Activated CD4-positive, CD25-positive, alpha-beta regulatory T cell treated with anti-CD3 and anti-CD28 coated beads, Interleukin-2, amount 50 U/mL, for 24 hours (primary cell): Measurements from ENCODE around the gene C1QB.

Experiments
- ATAC-seq, 2 donors: fragments of 150-1000 bp; cut with Tn5 transposase; one replicate each; pipeline ENCODE4 v1.10.0; 2021; ENCODE audit warnings: mild to moderate bottlenecking in 1 of 2, moderate library complexity in 1 of 2

C1QB gene

GRCh38 chr1:22636353-22636752 is 16.7 kb upstream of the C1QB start, which contains the start of gene C1QA:
Gene C1QA (plus strand): TSS chr1:22636628. CDS start chr1:22637617, 989 bp downstream.
- no peak for ATAC-seq

DNA sequence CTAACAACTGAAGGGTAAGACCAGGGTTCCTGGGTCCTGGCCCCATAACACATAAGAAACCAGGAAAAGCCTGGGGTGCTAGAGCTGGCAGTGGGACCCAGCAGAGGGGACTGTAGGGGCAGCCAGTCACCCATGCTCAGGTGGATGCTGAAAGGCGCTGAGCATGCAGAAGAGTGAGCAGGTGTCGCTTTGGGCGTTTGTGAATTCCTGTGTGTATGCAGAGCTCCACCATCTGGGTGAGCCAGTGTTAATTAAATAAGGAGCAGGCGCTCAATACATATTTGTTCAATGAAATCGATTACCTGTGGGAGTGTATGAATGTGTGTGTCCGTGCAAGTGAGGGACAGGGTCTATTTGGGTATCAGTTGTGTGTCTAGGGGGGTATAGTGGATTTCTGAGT is 16.1 kb upstream of the C1QB start:
- no peak for ATAC-seq

DNA sequence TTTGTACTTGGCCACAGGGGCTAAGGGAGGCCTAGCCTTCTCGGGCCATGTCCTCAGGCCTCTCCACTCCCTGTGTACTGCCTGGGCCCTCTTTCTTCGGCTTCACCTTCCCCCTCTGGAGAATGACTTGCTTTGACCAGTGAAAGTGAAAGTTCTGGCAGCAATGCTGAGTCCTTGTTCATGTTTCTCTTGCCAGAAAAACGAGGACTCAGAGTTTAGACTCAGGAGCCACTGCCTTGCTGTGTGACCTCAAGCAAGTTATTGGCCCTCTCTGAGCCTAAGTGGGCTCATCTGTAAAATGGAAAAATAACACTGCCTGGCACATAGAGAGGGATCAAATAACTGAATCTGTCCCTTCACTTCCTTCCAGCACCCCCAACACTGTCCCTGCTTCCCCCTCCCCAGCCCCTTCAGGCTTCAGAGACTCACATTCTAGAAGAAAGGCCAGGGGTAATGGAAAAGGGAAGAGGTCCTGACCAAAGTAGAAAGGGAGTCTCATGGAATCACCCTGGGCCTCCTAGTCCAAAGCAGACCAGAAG is 15.1 kb upstream of the C1QB start:
- no peak for ATAC-seq

- ATAC-seq, result no peak
Observed at GRCh38 chr1:22638476-22639234, 14.4 kb upstream of the C1QB start.

- ATAC-seq, result no peak
Observed at GRCh38 chr1:22639286-22639685, 13.8 kb upstream of the C1QB start.

DNA sequence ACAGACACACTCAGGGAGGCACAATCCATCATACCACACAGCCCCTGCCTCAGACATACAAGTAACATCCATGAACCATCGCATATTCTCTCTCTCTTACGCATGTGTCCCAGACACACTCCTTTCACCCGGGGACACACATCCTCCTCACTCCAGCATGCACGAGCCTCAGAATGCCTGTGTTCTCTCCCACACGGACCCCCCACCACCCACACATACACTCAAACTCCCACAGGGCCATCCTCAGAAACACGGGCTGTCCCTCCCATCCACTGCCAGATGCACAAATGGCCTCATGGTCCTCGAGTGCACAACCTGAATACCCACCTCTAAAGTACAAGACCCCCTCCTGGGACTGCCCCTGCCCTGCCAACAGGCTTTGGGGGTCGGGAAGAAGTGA is 11.8 kb upstream of the C1QB start:
- ATAC-seq, result no peak

DNA sequence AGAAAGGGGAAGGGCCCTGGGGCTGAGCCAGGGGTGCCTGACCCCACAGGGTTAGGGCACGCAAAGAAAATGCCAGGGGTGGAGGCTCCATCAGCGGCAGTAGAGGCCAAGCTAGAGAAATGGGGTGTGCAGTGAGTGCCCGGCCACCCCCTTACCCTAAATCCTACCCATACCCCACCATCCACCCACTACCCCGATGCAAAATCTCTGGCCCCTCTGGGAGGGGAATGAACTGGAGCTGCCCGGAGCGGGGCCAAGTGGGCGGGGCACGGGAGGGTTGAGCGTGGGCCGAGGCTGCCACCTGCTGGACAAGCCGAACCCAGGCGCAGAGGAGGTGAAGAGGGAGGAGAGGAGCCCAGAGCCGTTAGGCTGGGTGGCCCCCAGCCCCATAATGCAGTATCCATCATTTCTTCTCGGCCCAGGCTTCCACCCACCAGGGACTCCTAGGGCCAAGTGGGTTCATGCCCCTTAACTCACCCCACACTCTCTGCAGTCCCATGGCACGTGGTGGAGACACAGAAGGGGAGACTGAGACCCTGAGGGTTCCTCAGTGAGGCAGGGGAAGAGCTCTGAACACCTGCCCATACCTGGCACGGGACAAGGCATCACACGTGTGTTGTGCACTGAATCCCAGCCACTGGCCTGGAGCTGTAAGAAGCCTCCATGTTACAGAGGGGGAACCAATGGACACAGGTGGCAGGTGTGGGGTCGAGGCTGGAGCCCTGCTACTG is 11.0 kb upstream of the C1QB start:
- peak; percentile 65 to 73 for ATAC-seq

DNA sequence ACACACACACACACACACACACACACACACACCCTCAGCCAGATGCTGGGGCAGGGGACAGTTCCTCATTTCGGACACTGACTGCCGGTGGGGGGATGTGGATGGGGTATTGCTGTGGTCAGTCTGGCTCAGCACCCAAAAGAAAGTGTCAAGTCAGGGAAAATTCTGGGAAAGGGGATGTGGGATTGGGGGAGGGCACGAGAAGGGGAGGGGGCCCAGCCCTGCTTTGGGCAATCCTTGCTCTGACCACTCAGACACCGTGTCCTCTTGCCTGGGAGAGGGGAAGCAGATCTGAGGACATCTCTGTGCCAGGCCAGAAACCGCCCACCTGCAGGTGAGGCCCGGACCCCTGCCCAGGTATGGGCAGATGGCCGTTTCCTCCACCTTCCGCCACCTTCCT is 9.7 kb upstream of the C1QB start, which contains the start of gene C1QC:
C1QC (plus strand) TSS at position 253 of the 400 bp plus-strand sequence. CDS start 391 bp downstream, outside the sequence.
- no peak for ATAC-seq

DNA sequence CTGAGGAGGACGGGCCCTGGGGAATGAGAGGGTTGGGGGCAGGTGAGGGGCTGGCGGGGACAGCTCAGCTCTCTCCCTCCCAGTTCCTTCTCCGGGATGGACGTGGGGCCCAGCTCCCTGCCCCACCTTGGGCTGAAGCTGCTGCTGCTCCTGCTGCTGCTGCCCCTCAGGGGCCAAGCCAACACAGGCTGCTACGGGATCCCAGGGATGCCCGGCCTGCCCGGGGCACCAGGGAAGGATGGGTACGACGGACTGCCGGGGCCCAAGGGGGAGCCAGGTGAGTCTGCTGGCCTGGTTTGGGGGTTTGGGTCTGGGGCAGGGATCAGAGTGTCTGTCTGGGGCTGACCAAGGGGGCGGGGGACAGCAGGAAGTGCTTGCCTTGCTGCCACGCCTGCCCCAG is 9.1 kb upstream of the C1QB start:
- no peak for ATAC-seq

- no peak for ATAC-seq
Observed at GRCh38 chr1:22645931-22646330, 7.1 kb upstream of the C1QB start.

GRCh38 chr1:22646384-22646783 is 6.7 kb upstream of the C1QB start:
- ATAC-seq, result no peak

GRCh38 chr1:22650089-22650693 is 2.8 kb upstream of the C1QB start:
- no peak for ATAC-seq

DNA sequence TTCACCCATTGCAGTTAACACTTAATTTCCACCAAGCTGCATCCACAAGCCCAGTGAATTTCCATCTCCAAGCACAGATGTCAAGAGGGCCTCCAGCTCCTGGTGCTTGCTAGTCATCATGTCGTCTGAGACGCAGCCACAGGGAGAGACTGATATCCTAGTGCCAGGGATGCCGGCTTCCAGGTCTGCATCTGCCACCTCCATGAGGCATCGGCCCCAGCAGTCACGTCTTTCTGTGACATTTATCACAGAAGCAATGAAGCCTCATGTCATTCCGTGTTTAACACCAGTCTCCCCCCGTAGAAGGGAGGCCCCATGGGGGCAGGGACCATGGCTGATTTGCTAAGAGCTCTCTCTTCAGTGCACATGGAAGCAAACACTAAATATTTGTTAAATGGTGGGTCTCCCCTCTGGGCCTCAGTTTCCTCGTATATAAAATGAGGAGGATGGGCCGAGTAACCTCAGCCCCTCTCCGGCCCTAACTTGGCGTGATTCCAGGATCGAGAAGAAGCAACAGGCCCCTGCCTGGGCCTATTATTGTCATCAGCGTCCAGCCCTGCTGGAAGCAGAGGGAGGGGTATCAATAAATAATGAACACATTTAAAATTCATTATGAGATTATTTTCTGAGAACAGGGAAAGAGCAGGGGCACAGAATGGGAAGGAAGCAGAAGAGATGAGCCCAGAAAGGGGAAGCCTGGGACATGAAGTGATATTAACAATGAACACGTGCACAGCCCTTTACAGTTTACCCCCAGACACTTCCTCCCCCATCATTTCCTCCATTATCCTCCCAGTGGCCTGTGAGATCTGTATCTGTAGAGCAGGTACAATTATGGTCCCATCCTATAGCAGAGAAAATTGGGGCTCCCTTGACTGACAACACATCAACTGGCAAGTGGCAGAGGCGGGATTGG is 837 bp upstream of the C1QB start:
- no peak for ATAC-seq

- ATAC-seq, result no peak
Observed at GRCh38 chr1:22654692-22655091, 1.7 kb downstream of the C1QB start.

DNA sequence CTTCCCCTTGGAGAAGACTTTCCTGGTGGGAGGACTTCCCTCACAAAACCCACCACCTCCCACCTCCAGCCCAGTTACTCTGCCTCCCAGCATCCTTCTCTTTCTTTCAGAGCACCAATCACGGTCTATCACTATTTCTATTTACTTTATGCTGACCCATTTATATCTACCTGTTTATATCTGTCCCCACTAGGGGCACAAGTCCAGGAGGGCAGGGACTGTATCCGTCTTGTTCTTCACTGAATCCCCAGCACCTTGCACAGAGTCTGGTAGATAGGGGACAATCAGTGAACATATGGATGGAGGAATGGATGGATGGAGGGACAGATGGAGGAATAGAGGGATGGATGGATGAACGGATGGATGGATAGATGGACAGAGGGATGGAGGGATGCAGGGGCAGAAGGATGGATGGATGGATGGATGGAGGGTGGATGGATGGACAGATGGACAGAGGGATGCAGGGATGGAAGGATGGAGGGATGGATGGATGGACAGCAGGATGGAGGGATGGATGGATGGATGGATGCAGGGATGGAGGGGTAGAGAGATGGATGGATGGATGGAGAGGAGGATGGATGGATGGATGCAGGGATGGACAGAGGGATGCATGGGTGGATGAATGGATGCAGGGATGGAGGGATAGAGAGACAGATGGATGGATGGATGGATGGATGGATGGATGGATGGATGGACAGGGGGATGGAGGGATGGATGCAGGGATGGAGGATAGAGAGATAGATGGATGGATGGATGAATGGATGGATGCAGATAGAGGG is 5.5 kb downstream of the C1QB start:
- no peak for ATAC-seq

GRCh38 chr1:22660716-22661241 is 7.7 kb downstream of the C1QB start:
- ATAC-seq, result no peak

- ATAC-seq, result no peak
Observed at GRCh38 chr1:22661880-22662279, 8.8 kb downstream of the C1QB start.

DNA sequence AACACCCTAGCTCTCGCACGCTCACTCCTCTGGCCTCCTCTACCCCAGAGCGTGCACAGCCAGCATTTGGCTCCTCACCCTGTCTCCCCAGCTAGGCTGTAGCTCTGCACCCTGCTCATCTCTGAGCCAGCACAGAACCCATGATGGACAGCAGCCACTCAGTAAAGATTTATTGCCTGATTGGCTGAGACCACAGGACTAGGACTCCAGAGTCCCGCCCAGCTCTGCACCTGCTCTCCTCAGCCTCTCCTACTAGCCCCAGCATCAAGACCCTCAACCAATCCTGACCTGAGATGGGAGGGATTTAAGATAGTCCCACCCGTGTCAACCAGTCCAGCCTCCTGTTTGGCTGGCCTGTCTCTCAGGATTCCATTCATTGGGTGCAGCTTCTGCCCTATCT is 9.3 kb downstream of the C1QB start:
- peak; percentile 17 to 38 for ATAC-seq

- ATAC-seq, result no peak
Observed at GRCh38 chr1:22662986-22663408, 10.0 kb downstream of the C1QB start.

DNA sequence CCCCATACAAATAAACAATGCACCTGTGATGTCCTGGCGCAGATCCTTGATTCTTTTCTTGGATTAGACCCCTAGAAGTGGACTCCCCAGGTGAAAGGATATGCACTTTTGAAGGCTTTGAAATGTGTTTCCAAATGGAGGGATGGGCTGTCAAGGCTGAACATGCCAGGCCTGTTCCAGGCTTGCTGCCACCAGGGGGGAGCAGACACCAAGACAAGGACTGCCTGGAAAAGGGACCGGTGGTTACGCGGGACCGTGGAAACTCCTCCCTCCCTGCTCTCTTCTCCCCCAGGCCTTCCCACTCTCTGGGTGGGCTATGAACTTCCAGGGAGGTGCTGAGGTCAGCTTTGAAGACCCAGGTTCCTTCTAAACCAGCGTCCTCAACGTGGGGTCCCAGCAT is 12.7 kb downstream of the C1QB start:
- no peak for ATAC-seq

DNA sequence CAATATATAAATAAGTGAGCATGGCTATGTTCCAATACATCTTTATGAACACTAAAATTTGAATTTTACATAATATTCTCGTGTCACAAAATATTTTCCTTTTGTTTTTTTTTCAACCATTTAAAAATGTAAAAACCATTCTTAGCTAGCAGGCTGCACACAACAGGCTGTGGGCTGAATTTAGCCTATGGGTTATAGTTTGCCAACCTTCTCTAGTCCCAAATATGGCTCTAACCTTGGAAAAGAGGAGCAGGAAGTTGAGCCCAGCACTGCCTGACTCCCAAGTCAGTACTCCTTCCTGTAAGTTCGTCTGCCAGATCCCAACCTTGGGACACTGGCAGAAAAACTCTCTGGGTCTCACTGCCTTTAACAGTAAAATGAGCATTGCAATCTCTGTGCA is 13.4 kb downstream of the C1QB start:
- no peak for ATAC-seq
